H9 (cell line): ENCODE data around the gene LY6G5C. TPM values are rescaled to one million over a fixed set of nuclear protein-coding genes. Genes with fewer than 3 reads are reported as not detected.

Experiments
- DNase-seq: peaks from one replicate; pipeline ENCODE4 v3.0.0-alpha.2; 2017
- H2AFZ ChIP-seq: one replicate; pipeline ENCODE4 v1.6.1; 2013; ENCODE audit warnings: mild to moderate bottlenecking, low read length, control low read depth, moderate library complexity
- H2AK5ac ChIP-seq: 2 replicates; pipeline ENCODE4 v1.6.1; 2013; ENCODE audit warnings: low read length, control low read depth, mixed read lengths; ENCODE audit not compliant: insufficient read length
- H2BK120ac ChIP-seq: one replicate; pipeline ENCODE4 v1.6.1; 2013; ENCODE audit warnings: low read depth, mild to moderate bottlenecking, low read length, control low read depth, inconsistent platforms; ENCODE audit not compliant: poor library complexity, severe bottlenecking
- H2BK12ac ChIP-seq: 2 replicates; pipeline ENCODE4 v1.6.1; 2013; ENCODE audit warnings: low read length, control low read depth, mixed read lengths, low read depth; ENCODE audit not compliant: insufficient read length
- H2BK15ac ChIP-seq: 2 replicates; pipeline ENCODE4 v1.6.1; 2013; ENCODE audit warnings: low read depth, low read length, control low read depth
- H2BK20ac ChIP-seq: one replicate; pipeline ENCODE4 v1.6.1; 2013; ENCODE audit warnings: low read depth, mild to moderate bottlenecking, low read length, control low read depth, inconsistent platforms; ENCODE audit not compliant: poor library complexity, severe bottlenecking
- H2BK5ac ChIP-seq: 2 replicates; pipeline ENCODE4 v1.6.1; 2013; ENCODE audit warnings: low read length, control low read depth, mixed read lengths; ENCODE audit not compliant: insufficient read length
- H3K14ac ChIP-seq: 2 replicates; pipeline ENCODE4 v1.6.1; 2013; ENCODE audit warnings: low read length, control low read depth; ENCODE audit not compliant: insufficient read depth
- H3K18ac ChIP-seq: 2 replicates; pipeline ENCODE4 v1.6.1; 2013; ENCODE audit warnings: low read depth, mild to moderate bottlenecking, mixed read lengths, low read length, control low read depth; ENCODE audit not compliant: insufficient read length
- H3K23ac ChIP-seq: 2 replicates; pipeline ENCODE4 v1.6.1; 2013; ENCODE audit warnings: low read length, control low read depth, mixed read lengths, low read depth; ENCODE audit not compliant: insufficient read length
- H3K23me2 ChIP-seq: 2 replicates; pipeline ENCODE4 v1.6.1; 2013; ENCODE audit warnings: low read depth, mild to moderate bottlenecking, mixed read lengths, low read length, control low read depth; ENCODE audit not compliant: insufficient read length, poor library complexity, severe bottlenecking
- H3K27ac ChIP-seq: 2 replicates; pipeline ENCODE4 v1.5.1; 2013; ENCODE audit warnings: low read length, control low read depth, mixed read lengths, low read depth; ENCODE audit not compliant: insufficient read length
- H3K27me3 ChIP-seq: 2 replicates; pipeline ENCODE4 v1.6.1; 2013; ENCODE audit warnings: low read length, control low read depth, inconsistent platforms; ENCODE audit not compliant: insufficient read depth
- H3K4ac ChIP-seq: 2 replicates; pipeline ENCODE4 v1.6.1; 2013; ENCODE audit warnings: low read depth, mild to moderate bottlenecking, control low read depth, inconsistent platforms, low read length, moderate library complexity
- H3K4me1 ChIP-seq: 2 replicates; pipeline ENCODE4 v1.6.1; 2013; ENCODE audit warnings: low read length, control low read depth, inconsistent platforms; ENCODE audit not compliant: insufficient read depth
- H3K4me2 ChIP-seq: 2 replicates; pipeline ENCODE4 v1.6.1; 2013; ENCODE audit warnings: low read length, control low read depth, mixed read lengths; ENCODE audit not compliant: insufficient read length, insufficient read depth
- H3K56ac ChIP-seq: 2 replicates; pipeline ENCODE4 v1.6.1; 2013; ENCODE audit warnings: low read depth, mild to moderate bottlenecking, mixed read lengths, low read length, control low read depth; ENCODE audit not compliant: insufficient read length
- H3K79me1 ChIP-seq: 2 replicates; pipeline ENCODE4 v1.6.1; 2013; ENCODE audit warnings: low read depth, mild to moderate bottlenecking, moderate library complexity, low read length, control low read depth, inconsistent platforms; ENCODE audit not compliant: insufficient read depth, poor library complexity, severe bottlenecking
- H3K79me2 ChIP-seq: 2 replicates; pipeline ENCODE4 v1.6.1; 2013; ENCODE audit warnings: low read length, control low read depth, inconsistent platforms; ENCODE audit not compliant: insufficient read depth
- H3K9ac ChIP-seq: 2 replicates; pipeline ENCODE4 v1.6.1; 2013; ENCODE audit warnings: low read length, control low read depth, mixed read lengths; ENCODE audit not compliant: insufficient read length; ENCODE audit errors: extremely low read depth
- H3K9me3 ChIP-seq: one replicate; pipeline ENCODE4 v1.6.1; 2013; ENCODE audit warnings: low read depth, low read length, inconsistent platforms; ENCODE audit not compliant: control insufficient read depth
- H3T11ph ChIP-seq: one replicate; pipeline ENCODE4 v1.6.1; 2013; ENCODE audit warnings: mild to moderate bottlenecking, low read length, control low read depth, inconsistent platforms
- H4K20me1 ChIP-seq: one replicate; pipeline ENCODE4 v1.6.1; 2013; ENCODE audit not compliant: control insufficient read depth, insufficient read length, insufficient read depth
- H4K5ac ChIP-seq: 2 replicates; pipeline ENCODE4 v1.6.1; 2013; ENCODE audit warnings: low read depth, mild to moderate bottlenecking, mixed read lengths, low read length, control low read depth; ENCODE audit not compliant: insufficient read length
- H4K8ac ChIP-seq: replicated peaks from 2 replicates; pipeline ENCODE4 v1.6.1; 2013; ENCODE audit warnings: low read length, control low read depth, mixed read lengths, low read depth; ENCODE audit not compliant: insufficient read length
- H4K91ac ChIP-seq: 2 replicates; pipeline ENCODE4 v1.6.1; 2013; ENCODE audit warnings: low read depth, mild to moderate bottlenecking, moderate library complexity, mixed read lengths, low read length, control low read depth; ENCODE audit not compliant: insufficient read length
- H3K27ac Mint-ChIP-seq, 3 experiments: 2 replicates in 2 of 3; 3 replicates in 1 of 3; pipeline ENCODE4 v1.8.0; 2020 to 2021; ENCODE audit warnings: mixed read lengths in 3 of 3, mild to moderate bottlenecking in 1 of 3, moderate library complexity in 1 of 3
- H3K27me3 Mint-ChIP-seq: 2 replicates; pipeline ENCODE4 v1.8.0; 2021; ENCODE audit warnings: low read depth, mild to moderate bottlenecking, moderate library complexity, mixed read lengths
- H3K36me3 Mint-ChIP-seq, 3 experiments: 2 replicates in 2 of 3; 3 replicates in 1 of 3; pipeline ENCODE4 v1.8.0; 2020 to 2021; ENCODE audit warnings: low read depth in 3 of 3, mixed read lengths in 3 of 3; ENCODE audit not compliant: insufficient read depth in 1 of 3
- H3K4me1 Mint-ChIP-seq, 2 experiments: 2 replicates each; pipeline ENCODE4 v1.8.0; 2020; ENCODE audit warnings: mixed read lengths in 2 of 2
- H3K4me3 Mint-ChIP-seq, 2 experiments: 2 replicates in 1 of 2; 3 replicates in 1 of 2; pipeline ENCODE4 v1.8.0; 2020 to 2021; ENCODE audit warnings: mild to moderate bottlenecking in 2 of 2, mixed read lengths in 2 of 2, moderate library complexity in 1 of 2
- H3K9me3 Mint-ChIP-seq, 2 experiments: 2 replicates in 1 of 2; 3 replicates in 1 of 2; pipeline ENCODE4 v1.8.0; 2020; ENCODE audit warnings: mild to moderate bottlenecking in 2 of 2, mixed read lengths in 2 of 2, moderate library complexity in 1 of 2
- WGBS: extraction: QIAGEN DNeasy Blood & Tissue Kit; methylation state at CpG from one replicate; pipeline ENCODE4 v1.1.7; 2013; ENCODE audit warnings: missing lambda C conversion rate, low lambda C conversion rate, mixed read lengths; ENCODE audit not compliant: insufficient read length; ENCODE audit errors: extremely low coverage; 5-methylcytosine and 5-hydroxymethylcytosine counted together
- total RNA-seq: library from RNA; stranded (reverse); gene quantifications from 2 replicates; pipeline ENCODE4 v1.2.1, GENCODE V29; 2021
- TF ChIP-seq, protein P1 (sequence below): fragments of 200-600 bp; sonication (generic); conservative IDR thresholded peaks from 3 replicates; pipeline ENCODE4 v1.8.0; 2021; ENCODE audit warnings: antibody characterized with exemption, mild to moderate bottlenecking

The LY6G5C gene
- total RNA-seq, 1 experiment from 2014 or later = 2.2 TPM

DNA sequence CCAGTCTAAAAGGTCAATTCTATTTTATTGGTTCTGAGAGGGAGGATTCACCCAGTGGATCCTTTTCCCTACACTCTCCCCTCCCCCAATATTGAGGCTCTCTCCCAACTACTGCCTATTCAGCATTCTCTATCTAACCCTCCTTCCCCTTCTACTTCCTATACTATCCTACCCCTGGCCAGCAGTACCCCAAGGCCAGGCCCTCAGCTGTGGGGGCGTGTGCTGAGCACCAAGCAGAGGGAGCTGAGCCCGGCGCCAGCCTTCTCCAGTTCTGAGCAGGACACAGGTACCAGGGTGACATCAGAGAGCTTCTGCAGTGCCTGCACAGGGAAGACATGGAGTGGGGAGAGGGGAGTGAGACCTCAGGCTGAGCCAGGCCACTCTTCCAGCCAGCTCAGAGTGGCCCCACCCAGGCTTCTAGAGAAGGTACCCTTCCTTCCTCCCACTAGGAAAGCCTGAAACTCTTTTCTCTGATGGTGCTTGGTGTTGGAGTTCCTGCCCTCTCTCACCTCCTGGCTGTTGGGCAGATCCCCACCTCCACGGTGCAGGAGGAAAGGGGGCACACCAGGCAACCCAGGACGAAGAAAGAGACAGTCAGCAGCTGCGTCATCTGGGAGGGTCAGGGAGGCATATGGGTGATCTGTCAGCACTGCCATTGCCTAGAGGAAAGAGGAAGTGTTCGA lies 46.3 kb upstream of the LY6G5C start:
- Histone ChIP-seq H3K18ac (no peak overlapping the region), H4K5ac (no peak overlapping the region), H2BK120ac (no peak overlapping the region), H2BK20ac (no peak overlapping the region), H3K4ac (no peak overlapping the region), H4K91ac (no peak overlapping the region), H3K27me3 (no peaks in the 10 kb centered on the region), H2BK12ac (no peak overlapping the region), H2BK15ac (no peak overlapping the region), H4K8ac (no peak overlapping the region), H3K14ac (no peak overlapping the region), H3K9me3 (no peaks in the 10 kb centered on the region), H3K56ac (no peak overlapping the region), H2AFZ (no peak overlapping the region), H3K4me2 (no peak overlapping the region), H3T11ph (no peak overlapping the region), H3K27ac (no peak overlapping the region), H2BK5ac (no peak overlapping the region), H3K4me1 (no peaks in the 10 kb centered on the region), H4K20me1 (no peaks in the 10 kb centered on the region), H2AK5ac (no peak overlapping the region), H3K9ac (no peak overlapping the region), H3K79me1 (no peaks in the 10 kb centered on the region), H3K23me2 (peaks cover 9% of the 10 kb centered on the region), H3K79me2 (no peaks in the 10 kb centered on the region), H3K23ac (no peak overlapping the region)
- H3K27ac Mint-ChIP-seq = no peak overlapping the region
- WGBS = no CpG with 5 or more reads among the region's 7 CpGs
- no peaks in the 10 kb centered on the region for H3K27me3 Mint-ChIP-seq
- peaks cover 23 to 56% (median 49%) of the 10 kb centered on the region in 3 experiments for H3K36me3 Mint-ChIP-seq
- DNase-seq = no peak
- H3K4me1 Mint-ChIP-seq = peaks cover 15 to 20% of the 10 kb centered on the region in 2 experiments
- TF ChIP-seq, protein P1, sequence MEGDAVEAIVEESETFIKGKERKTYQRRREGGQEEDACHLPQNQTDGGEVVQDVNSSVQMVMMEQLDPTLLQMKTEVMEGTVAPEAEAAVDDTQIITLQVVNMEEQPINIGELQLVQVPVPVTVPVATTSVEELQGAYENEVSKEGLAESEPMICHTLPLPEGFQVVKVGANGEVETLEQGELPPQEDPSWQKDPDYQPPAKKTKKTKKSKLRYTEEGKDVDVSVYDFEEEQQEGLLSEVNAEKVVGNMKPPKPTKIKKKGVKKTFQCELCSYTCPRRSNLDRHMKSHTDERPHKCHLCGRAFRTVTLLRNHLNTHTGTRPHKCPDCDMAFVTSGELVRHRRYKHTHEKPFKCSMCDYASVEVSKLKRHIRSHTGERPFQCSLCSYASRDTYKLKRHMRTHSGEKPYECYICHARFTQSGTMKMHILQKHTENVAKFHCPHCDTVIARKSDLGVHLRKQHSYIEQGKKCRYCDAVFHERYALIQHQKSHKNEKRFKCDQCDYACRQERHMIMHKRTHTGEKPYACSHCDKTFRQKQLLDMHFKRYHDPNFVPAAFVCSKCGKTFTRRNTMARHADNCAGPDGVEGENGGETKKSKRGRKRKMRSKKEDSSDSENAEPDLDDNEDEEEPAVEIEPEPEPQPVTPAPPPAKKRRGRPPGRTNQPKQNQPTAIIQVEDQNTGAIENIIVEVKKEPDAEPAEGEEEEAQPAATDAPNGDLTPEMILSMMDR = no peak
- H3K4me3 Mint-ChIP-seq = peak overlapping the region in 1 of 2 experiments; percentile 55; a peak in 1 of 5 replicates
- no peaks in the 10 kb centered on the region; a peak in 2 of 5 replicates for H3K9me3 Mint-ChIP-seq
